ENCODE data around the gene RIN1. TPM values are rescaled to one million over a fixed set of nuclear protein-coding genes. Genes with fewer than 3 reads are reported as not detected.

RIN1 gene
- polyA plus RNA-seq, 3 donors: 6.1 to 15.4 (median 7.6) TPM

- peaks cover 7 to 11% of the 10 kb centered on the region in 2 donors for H3K4me1 ChIP-seq (ENCODE audit: control insufficient read depth in 1 of 2, insufficient read depth in 2 of 2, low read length in 2 of 2)
- H2AFZ ChIP-seq (ENCODE audit: insufficient read depth, low read depth, low read length, poor library complexity, severe bottlenecking): no peak overlapping the region
- no peaks in the 10 kb centered on the region for H3K79me2 ChIP-seq (ENCODE audit: insufficient read depth, low read length)
- Mint-ChIP-seq H3K4me3 (no peak overlapping the region), H3K4me1 (peaks cover 16% of the 10 kb centered on the region), H3K9me3 (no peaks in the 10 kb centered on the region), H3K27ac (no peak overlapping the region), H3K27me3 (ENCODE audit: low read depth in 3 of 3) (peaks cover 0 to 3% (median 2%) of the 10 kb centered on the region in 3 donors), H3K36me3 (peaks cover 8 to 11% of the 10 kb centered on the region in 2 donors)
- H3K9ac ChIP-seq (ENCODE audit: insufficient read depth, low read length, poor library complexity, severe bottlenecking): no peak overlapping the region
- H3K36me3 ChIP-seq (replicated peaks in 1 of 2; ENCODE audit: control insufficient read depth in 1 of 2, insufficient read depth in 2 of 2, low read length in 2 of 2): peaks cover 7 to 13% of the 10 kb centered on the region in 2 donors
- no peak for TF ChIP-seq CTCF (IDR thresholded peaks at IDR 0.05)
- no peak overlapping the region for H3K4me2 ChIP-seq (replicated peaks; ENCODE audit: extremely low read depth, low read length, poor library complexity, severe bottlenecking)
- H4K20me1 ChIP-seq (ENCODE audit: insufficient read depth, low read length): no peaks in the 10 kb centered on the region
- H3K27ac ChIP-seq (ENCODE audit: low read depth in 1 of 2, low read length in 2 of 2): no peak overlapping the region
- H3K27me3 ChIP-seq (ENCODE audit: control insufficient read depth in 2 of 2, insufficient read depth in 2 of 2, low read length in 2 of 2): no peaks in the 10 kb centered on the region
- WGBS (ENCODE audit: insufficient coverage): 93% methylated on average over 5 of the region's 10 CpGs
- intact Hi-C loops (cut with micrococcal nuclease): loop anchor here (1.0 kb wide), 1 partner anchor 15 kb away; no protein-coding TSS in a partner anchor
- H3K4me3 ChIP-seq (replicated peaks in 1 of 3; ENCODE audit: low read depth in 2 of 3, low read length in 3 of 3): no peak overlapping the region
- DNase-seq: no peak
- H3K9me3 ChIP-seq (replicated peaks in 1 of 2; ENCODE audit: control insufficient read depth in 1 of 2, insufficient read depth in 1 of 2, low read length in 2 of 2): no peaks in the 10 kb centered on the region
Measured at GRCh38 chr11:66327171-66328030, 8.8 kb downstream of the RIN1 start.

- Histone ChIP-seq H3K4me2 (replicated peaks; ENCODE audit: extremely low read depth, low read length, poor library complexity, severe bottlenecking) (no peak overlapping the region), H4K20me1 (ENCODE audit: insufficient read depth, low read length) (no peaks in the 10 kb centered on the region), H3K79me2 (ENCODE audit: insufficient read depth, low read length) (no peaks in the 10 kb centered on the region), H3K27ac (ENCODE audit: low read depth in 1 of 2, low read length in 2 of 2) (no peak overlapping the region), H3K27me3 (ENCODE audit: control insufficient read depth in 2 of 2, insufficient read depth in 2 of 2, low read length in 2 of 2) (no peaks in the 10 kb centered on the region), H3K4me1 (ENCODE audit: control insufficient read depth in 1 of 2, insufficient read depth in 2 of 2, low read length in 2 of 2) (peaks cover 7 to 11% of the 10 kb centered on the region in 2 donors), H3K36me3 (replicated peaks in 1 of 2; ENCODE audit: control insufficient read depth in 1 of 2, insufficient read depth in 2 of 2, low read length in 2 of 2) (peaks cover 0 to 4% of the 10 kb centered on the region in 2 donors), H3K4me3 (replicated peaks in 1 of 3; ENCODE audit: low read depth in 2 of 3, low read length in 3 of 3) (no peak overlapping the region), H2AFZ (ENCODE audit: insufficient read depth, low read depth, low read length, poor library complexity, severe bottlenecking) (no peak overlapping the region), H3K9ac (ENCODE audit: insufficient read depth, low read length, poor library complexity, severe bottlenecking) (no peak overlapping the region), H3K9me3 (replicated peaks in 1 of 2; ENCODE audit: control insufficient read depth in 1 of 2, insufficient read depth in 1 of 2, low read length in 2 of 2) (no peaks in the 10 kb centered on the region)
- Mint-ChIP-seq H3K9me3 (peaks cover 0 to 2% (median 0%) of the 10 kb centered on the region in 7 donors), H3K27ac (no peak overlapping the region), H3K4me3 (no peak overlapping the region), H3K27me3 (ENCODE audit: low read depth in 3 of 3) (peaks cover 0 to 3% (median 2%) of the 10 kb centered on the region in 3 donors), H3K4me1 (peaks cover 18% of the 10 kb centered on the region), H3K36me3 (peaks cover 1 to 2% of the 10 kb centered on the region in 2 donors)
- intact Hi-C loops (cut with micrococcal nuclease): no loop called here
- no peak for DNase-seq
- WGBS (ENCODE audit: insufficient coverage): 60% methylated on average over 14 of the region's 21 CpGs
- no peak for TF ChIP-seq CTCF (IDR thresholded peaks at IDR 0.05)
Measured at GRCh38 chr11:66326261-66327111, 9.7 kb downstream of the RIN1 start.

Data from CD14-positive monocyte (primary cell).